ENCODE results near the gene SLC35F3.

DNA sequence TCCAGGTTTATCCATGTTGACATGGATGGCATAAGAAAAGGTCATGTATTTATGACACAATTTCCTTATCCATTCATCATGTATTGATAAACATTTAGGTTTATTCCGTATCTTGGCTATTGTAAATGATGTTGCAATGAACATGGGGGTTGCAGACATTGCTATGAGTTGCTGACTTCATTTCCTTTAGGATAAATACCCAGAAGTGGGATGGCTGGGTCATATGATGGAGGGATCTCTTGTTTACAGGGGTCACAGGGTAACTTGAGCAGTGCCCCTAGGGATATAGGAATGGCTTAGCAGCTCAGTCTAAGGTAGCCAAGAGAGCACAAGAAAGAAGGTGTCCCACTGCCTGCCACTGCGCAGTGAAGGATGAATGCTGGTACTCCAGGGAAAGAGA, 239.2 kb downstream of the SLC35F3 start:
- TF ChIP-seq, protein P1, sequence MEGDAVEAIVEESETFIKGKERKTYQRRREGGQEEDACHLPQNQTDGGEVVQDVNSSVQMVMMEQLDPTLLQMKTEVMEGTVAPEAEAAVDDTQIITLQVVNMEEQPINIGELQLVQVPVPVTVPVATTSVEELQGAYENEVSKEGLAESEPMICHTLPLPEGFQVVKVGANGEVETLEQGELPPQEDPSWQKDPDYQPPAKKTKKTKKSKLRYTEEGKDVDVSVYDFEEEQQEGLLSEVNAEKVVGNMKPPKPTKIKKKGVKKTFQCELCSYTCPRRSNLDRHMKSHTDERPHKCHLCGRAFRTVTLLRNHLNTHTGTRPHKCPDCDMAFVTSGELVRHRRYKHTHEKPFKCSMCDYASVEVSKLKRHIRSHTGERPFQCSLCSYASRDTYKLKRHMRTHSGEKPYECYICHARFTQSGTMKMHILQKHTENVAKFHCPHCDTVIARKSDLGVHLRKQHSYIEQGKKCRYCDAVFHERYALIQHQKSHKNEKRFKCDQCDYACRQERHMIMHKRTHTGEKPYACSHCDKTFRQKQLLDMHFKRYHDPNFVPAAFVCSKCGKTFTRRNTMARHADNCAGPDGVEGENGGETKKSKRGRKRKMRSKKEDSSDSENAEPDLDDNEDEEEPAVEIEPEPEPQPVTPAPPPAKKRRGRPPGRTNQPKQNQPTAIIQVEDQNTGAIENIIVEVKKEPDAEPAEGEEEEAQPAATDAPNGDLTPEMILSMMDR (IDR thresholded peaks at IDR 0.05), result no peak
- TF ChIP-seq POLR2A (IDR thresholded peaks at IDR 0.05), result no peak
